Neural crest cell (in vitro differentiated cells): ENCODE data around the gene LMO7. TPM values are rescaled to one million over a fixed set of nuclear protein-coding genes. Genes with fewer than 3 reads are reported as not detected.

Experiments used
- DNase-seq: peaks from one replicate; pipeline ENCODE4 v3.0.0; 2021; ENCODE audit warnings: low read depth, mixed read lengths, low spot score
- H3K27ac Mint-ChIP-seq: one replicate; pipeline ENCODE4 v1.8.0; 2021; ENCODE audit warnings: mild to moderate bottlenecking, mixed read lengths; ENCODE audit not compliant: unreplicated experiment
- H3K27me3 Mint-ChIP-seq: 2 replicates; pipeline ENCODE4 v1.8.0; 2021; ENCODE audit warnings: low read depth, mild to moderate bottlenecking, mixed read lengths
- H3K36me3 Mint-ChIP-seq: 2 replicates; pipeline ENCODE4 v1.8.0; 2021; ENCODE audit warnings: low read depth, mild to moderate bottlenecking, mixed read lengths
- H3K4me1 Mint-ChIP-seq: 2 replicates; pipeline ENCODE4 v1.8.0; 2021; ENCODE audit warnings: mixed read lengths
- H3K4me3 Mint-ChIP-seq: one replicate; pipeline ENCODE4 v1.8.0; 2021; ENCODE audit warnings: mild to moderate bottlenecking, mixed read lengths
- H3K9me3 Mint-ChIP-seq: 2 replicates; pipeline ENCODE4 v1.8.0; 2021; ENCODE audit warnings: mixed read lengths
- CTCF ChIP-seq: fragments of 200-600 bp; sonication (generic); conservative IDR thresholded peaks from 2 replicates; pipeline ENCODE4 v1.5.0; 2021; ENCODE audit warnings: antibody characterized with exemption, mild to moderate bottlenecking
- total RNA-seq: library from RNA; stranded (reverse); gene quantifications from 2 replicates; pipeline ENCODE4 v1.2.1, GENCODE V29; 2021

Gene LMO7
- total RNA-seq, 1 donor from 2014 or later: 4.8 TPM

DNA sequence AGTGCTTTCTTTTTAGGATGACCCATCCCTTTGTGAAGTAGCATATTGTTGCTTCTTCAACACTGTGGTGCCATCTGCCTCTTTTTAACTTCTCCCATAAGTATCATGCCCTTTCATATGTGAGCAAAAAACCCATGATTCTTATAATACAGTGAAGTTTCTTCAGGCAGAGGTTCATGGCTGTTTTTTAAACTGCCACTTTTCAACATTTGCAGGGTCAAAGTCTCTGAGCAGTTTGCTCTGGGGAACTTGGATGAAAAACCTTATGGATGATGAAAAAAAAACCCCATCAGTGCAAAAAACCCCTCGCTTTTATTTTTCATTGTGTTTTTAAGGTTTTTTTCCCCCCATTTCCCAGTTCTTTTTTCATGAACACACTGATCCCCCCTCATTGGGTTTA lies 158.5 kb downstream of the LMO7 start:
- no peaks in the 10 kb centered on the region for H3K9me3 Mint-ChIP-seq
- H3K36me3 Mint-ChIP-seq: no peaks in the 10 kb centered on the region
- no peak for DNase-seq

DNA sequence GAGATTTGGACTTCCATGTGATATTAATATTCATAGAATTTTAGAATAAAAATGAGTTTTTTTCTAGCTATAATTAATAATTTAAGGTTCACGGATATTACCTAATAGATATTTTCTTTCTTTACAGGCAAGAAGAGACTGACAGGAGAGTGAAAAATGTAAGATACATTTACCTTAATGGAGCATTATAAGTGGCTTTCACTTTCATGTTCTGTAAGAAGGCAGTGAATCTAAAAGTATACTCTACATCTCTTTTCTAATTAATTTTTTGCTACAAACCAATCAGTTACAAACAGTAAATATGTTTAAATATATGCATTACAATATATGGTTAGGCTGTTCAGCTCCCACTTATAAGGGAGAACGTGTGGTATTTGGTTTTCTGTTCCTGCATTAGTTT lies 159.1 kb downstream of the LMO7 start:
- no peaks in the 10 kb centered on the region for H3K36me3 Mint-ChIP-seq

More for the DNA sequence above, 158.5 kb downstream of the LMO7 start:
- Mint-ChIP-seq H3K27me3 (no peaks in the 10 kb centered on the region), H3K4me1 (peaks cover 19% of the 10 kb centered on the region), H3K27ac (no peak overlapping the region), H3K4me3 (no peak overlapping the region)
- TF ChIP-seq CTCF: no peak

GRCh38 chr13:75796825-75797224 lies 160.7 kb downstream of the LMO7 start:
- no peak overlapping the region for H3K27ac Mint-ChIP-seq
- peaks cover 13% of the 10 kb centered on the region for H3K4me1 Mint-ChIP-seq
- H3K36me3 Mint-ChIP-seq: no peaks in the 10 kb centered on the region
- no peak for DNase-seq
- no peak for TF ChIP-seq CTCF
- H3K27me3 Mint-ChIP-seq: no peaks in the 10 kb centered on the region
- no peak overlapping the region for H3K4me3 Mint-ChIP-seq
- no peaks in the 10 kb centered on the region for H3K9me3 Mint-ChIP-seq

More for the DNA sequence above, 159.1 kb downstream of the LMO7 start:
- peaks cover 19% of the 10 kb centered on the region for H3K4me1 Mint-ChIP-seq
- no peak for TF ChIP-seq CTCF
- no peaks in the 10 kb centered on the region for H3K9me3 Mint-ChIP-seq
- H3K27me3 Mint-ChIP-seq: no peaks in the 10 kb centered on the region
- H3K27ac Mint-ChIP-seq: peak overlapping the region; percentile 72
- DNase-seq: no peak
- no peak overlapping the region for H3K4me3 Mint-ChIP-seq

DNA sequence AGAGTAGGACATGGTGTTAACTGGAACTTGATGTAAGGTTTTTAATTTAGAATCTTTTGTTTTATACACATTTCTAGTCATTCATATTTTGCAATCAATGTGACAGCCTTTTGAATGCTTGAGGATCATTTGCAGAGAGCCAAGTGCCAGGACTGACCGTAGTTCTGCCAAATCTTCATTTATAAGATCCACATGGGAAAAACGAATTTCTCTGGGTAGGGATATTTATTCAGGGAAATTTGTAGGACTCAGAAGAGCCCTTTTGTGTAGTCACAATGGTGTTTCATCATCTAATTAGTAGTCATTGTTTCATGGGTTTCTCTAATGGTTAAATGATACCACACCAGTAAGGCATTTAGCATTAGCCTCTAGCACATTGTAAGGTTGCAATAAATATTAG lies 161.1 kb downstream of the LMO7 start:
- Mint-ChIP-seq H3K4me3 (no peak overlapping the region), H3K27ac (no peak overlapping the region), H3K27me3 (no peaks in the 10 kb centered on the region), H3K4me1 (peaks cover 9% of the 10 kb centered on the region), H3K36me3 (no peaks in the 10 kb centered on the region), H3K9me3 (no peaks in the 10 kb centered on the region)
- DNase-seq: no peak
- no peak for TF ChIP-seq CTCF

GRCh38 chr13:75797719-75798118 lies 161.6 kb downstream of the LMO7 start:
- peaks cover 4% of the 10 kb centered on the region for H3K4me1 Mint-ChIP-seq
- H3K9me3 Mint-ChIP-seq: no peaks in the 10 kb centered on the region
- no peak for TF ChIP-seq CTCF
- no peak overlapping the region for H3K27ac Mint-ChIP-seq
- H3K27me3 Mint-ChIP-seq: no peaks in the 10 kb centered on the region
- no peaks in the 10 kb centered on the region for H3K36me3 Mint-ChIP-seq
- no peak overlapping the region for H3K4me3 Mint-ChIP-seq
- DNase-seq: no peak
